Measurements from ENCODE around the gene SLC34A1. TPM values are rescaled to one million over a fixed set of nuclear protein-coding genes. Genes with fewer than 3 reads are reported as not detected.
A peak's percentile ranks its signal among the peaks of the same experiment; 100 is the strongest.

SLC34A1 gene
- total RNA-seq, 3 donors from 2014 or later = not detected

DNA sequence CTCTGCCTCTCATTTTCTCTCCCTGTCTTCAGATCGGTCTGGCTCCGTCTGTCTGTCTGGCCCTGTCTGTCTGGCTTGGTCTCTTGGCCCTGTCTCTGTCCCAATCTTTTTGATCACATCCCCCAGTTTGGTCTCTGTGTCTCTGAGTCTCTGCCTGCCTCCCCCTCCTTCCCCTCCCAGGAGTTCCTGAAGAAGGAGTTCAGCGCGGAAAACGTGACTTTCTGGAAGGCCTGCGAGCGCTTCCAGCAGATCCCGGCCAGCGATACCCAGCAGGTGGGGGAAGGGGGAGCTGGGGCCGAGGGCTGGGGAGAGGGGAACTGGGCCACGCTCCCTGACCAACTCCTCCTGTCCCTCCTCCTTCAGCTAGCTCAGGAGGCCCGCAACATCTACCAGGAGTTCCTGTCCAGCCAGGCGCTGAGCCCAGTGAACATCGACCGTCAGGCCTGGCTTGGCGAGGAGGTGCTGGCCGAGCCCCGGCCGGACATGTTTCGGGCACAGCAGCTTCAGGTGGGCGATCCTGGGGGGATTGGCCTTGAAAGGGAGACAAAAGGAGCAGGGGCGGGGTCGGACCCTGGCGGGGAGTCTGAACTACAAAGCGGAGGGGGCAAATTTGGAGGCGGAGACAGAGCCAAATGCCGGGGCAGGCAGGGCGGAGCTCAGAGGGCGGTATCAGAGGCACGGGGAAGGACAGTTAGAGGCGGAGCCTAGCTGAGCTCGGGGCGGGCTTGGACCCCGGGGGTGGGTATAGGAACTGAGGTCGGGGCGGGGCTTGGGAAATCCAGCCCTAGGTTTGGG is 17.5 kb upstream of the SLC34A1 start:
- ATAC-seq (peak; percentile 72), DNase-seq (peak; percentile 87 to 92 (median 89))
- intact Hi-C loops (cut with DNase I, micrococcal nuclease) = loop anchor here in 1 of 2 donors (10.0 kb wide), 1 partner anchor 52 kb away; the partner anchor contains the start of gene MXD3
- Histone ChIP-seq H3K9me3 (no peaks in the 10 kb centered on the region), H3K4me1 (ENCODE audit: low read depth) (peaks cover 34% of the 10 kb centered on the region), H3K4me3 (no peak overlapping the region), H3K36me3 (ENCODE audit: low read depth) (no peaks in the 10 kb centered on the region)
- TF ChIP-seq, protein P1, sequence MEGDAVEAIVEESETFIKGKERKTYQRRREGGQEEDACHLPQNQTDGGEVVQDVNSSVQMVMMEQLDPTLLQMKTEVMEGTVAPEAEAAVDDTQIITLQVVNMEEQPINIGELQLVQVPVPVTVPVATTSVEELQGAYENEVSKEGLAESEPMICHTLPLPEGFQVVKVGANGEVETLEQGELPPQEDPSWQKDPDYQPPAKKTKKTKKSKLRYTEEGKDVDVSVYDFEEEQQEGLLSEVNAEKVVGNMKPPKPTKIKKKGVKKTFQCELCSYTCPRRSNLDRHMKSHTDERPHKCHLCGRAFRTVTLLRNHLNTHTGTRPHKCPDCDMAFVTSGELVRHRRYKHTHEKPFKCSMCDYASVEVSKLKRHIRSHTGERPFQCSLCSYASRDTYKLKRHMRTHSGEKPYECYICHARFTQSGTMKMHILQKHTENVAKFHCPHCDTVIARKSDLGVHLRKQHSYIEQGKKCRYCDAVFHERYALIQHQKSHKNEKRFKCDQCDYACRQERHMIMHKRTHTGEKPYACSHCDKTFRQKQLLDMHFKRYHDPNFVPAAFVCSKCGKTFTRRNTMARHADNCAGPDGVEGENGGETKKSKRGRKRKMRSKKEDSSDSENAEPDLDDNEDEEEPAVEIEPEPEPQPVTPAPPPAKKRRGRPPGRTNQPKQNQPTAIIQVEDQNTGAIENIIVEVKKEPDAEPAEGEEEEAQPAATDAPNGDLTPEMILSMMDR (IDR thresholded peaks at IDR 0.05) = no peak

DNA sequence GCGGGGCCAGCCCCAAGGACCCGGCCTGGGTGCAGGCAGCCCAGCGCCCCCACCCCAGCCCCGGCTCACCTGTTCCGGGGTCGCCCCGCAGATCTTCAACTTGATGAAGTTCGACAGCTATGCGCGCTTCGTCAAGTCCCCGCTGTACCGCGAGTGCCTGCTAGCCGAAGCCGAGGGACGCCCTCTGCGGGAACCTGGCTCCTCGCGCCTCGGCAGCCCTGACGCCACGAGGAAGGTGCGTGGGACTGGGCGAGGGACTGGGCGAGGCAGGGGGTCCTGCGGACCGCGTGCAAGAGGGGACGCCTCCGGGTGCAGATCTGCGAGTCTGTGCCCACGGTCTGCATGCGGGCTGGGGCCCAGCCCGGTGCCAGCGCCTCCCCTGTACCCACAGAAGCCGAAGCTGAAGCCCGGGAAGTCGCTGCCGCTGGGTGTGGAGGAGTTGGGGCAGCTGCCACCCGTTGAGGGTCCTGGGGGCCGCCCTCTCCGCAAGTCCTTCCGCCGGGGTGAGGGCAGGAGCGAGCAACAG is 16.8 kb upstream of the SLC34A1 start:
- peaks cover 36% of the 10 kb centered on the region for H3K4me1 ChIP-seq (ENCODE audit: low read depth)
- TF ChIP-seq, protein P1 (IDR thresholded peaks at IDR 0.05) = no peak
- DNase-seq (no peak), ATAC-seq (peak; percentile 2)
- intact Hi-C loops (cut with DNase I, micrococcal nuclease) = loop anchor here in 1 of 2 donors (10.0 kb wide), 1 partner anchor 53 kb away; the partner anchor contains the start of gene MXD3
- no peaks in the 10 kb centered on the region for H3K36me3 ChIP-seq (ENCODE audit: low read depth)
- no peak overlapping the region for H3K4me3 ChIP-seq
- no peaks in the 10 kb centered on the region for H3K9me3 ChIP-seq

DNA sequence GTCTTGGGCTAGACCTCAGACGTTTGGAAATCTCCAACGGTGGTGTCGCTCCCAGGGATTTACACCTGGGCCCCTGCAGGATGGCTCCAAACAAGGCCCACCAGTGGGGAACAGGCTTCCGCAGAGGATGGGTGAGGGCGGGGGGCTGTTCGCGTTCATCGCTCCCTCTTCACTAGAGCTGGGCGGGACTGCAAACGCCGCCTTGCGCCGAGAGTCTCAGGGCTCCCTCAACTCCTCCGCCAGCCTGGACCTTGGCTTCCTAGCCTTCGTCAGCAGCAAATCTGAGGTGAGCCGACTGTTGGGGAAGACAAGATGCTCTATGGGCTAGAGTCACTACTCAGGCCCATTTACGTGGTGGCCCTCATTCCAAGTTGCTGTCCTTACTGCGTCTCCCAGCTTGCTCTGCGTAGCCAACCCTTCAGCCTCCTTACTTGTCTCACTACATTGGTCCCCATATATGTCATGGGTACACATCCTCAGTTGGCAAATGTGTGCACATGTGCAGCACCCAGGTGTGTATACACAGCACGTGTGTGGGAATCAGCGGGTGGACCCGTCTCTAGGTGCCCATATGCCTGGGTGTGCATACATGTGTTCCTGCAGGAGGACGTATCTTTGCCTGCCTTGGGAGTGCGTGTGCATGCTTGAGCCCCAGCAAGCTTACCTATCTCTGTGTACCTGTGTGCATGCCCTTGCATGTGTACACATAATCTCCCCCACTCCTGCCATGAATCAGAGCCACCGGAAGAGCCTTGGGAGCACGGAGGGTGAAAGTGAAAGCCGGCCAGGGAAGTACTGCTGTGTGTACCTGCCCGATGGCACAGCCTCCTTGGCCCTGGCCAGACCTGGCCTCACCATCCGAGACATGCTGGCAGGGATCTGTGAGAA is 16.0 kb upstream of the SLC34A1 start:
- intact Hi-C loops (cut with DNase I, micrococcal nuclease) = loop anchor here in 1 of 2 donors (10.0 kb wide), 1 partner anchor 53 kb away; the partner anchor contains the start of gene MXD3
- Histone ChIP-seq H3K36me3 (ENCODE audit: low read depth) (no peaks in the 10 kb centered on the region), H3K4me3 (no peak overlapping the region), H3K9me3 (no peaks in the 10 kb centered on the region), H3K4me1 (ENCODE audit: low read depth) (peaks cover 32% of the 10 kb centered on the region)
- TF ChIP-seq, protein P1 (IDR thresholded peaks at IDR 0.05) = no peak
- no peak for DNase-seq
- ATAC-seq = peak; percentile 24

DNA sequence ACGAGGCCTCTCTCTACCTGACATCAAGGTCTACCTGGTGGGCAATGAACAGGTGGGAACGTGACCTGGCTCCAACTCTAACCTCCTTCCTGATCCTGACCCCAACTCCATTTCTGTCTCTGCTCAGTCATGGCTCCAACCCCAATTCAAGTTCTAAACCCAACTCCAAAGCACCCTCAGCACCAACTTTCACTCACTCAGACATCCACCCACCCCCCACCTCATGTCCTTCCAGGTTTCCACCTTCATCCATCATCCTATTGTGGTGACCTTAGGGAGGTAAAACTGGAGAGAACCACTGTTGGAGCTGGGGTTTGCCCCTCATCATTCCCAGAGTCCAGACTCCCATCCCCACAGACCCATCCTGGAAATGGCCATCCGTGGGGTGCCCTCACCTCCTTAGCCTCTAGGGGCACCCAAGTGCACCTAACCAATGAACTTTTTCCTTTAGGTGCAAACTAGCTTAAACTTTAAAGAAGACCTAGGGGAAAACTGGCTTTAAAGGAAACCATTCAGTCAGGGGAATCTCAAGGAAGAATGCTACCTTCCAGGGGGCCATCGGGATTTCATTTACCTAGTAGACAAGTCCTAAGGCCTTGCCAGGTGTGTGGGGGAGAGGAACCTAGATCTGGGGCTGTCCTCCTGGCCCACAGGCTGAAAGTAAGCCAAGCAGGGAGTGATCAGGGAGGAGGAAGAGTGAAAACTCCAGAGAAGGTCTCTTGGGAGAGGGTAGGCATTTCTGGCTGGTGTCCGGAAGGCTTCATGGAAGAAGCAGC is 15.2 kb upstream of the SLC34A1 start:
- intact Hi-C loops (cut with DNase I, micrococcal nuclease) = loop anchor here in 1 of 2 donors (10.0 kb wide), 1 partner anchor 54 kb away; the partner anchor contains the start of gene MXD3
- no peak for ATAC-seq
- Histone ChIP-seq H3K4me3 (no peak overlapping the region), H3K9me3 (no peaks in the 10 kb centered on the region), H3K4me1 (ENCODE audit: low read depth) (peaks cover 24% of the 10 kb centered on the region), H3K36me3 (ENCODE audit: low read depth) (no peaks in the 10 kb centered on the region)
- TF ChIP-seq, protein P1 (IDR thresholded peaks at IDR 0.05) = peak; percentile 65
- DNase-seq = peak in 2 of 3 donors; percentile 49 to 59

All from mucosa of descending colon (tissue), 3 donors.